H1 (cell line): Measurements from ENCODE around the gene RUSF1. TPM values are rescaled to one million over a fixed set of nuclear protein-coding genes. Genes with fewer than 3 reads are reported as not detected.

Experiments used
- CTCF ChIA-PET: fragments of 300-600 bp; sonication (Branson Sonifier 250); formaldehyde crosslinking; loops from one replicate; lab custom pipeline; 2021; ENCODE audit not compliant: partially characterized antibody; lab: Charles Lee
- POLR2A ChIA-PET: fragments of 300-600 bp; sonication (Branson Sonifier 250); formaldehyde crosslinking; loops from one replicate; lab custom pipeline; 2021; ENCODE audit warnings: inconsistent platforms; ENCODE audit not compliant: partially characterized antibody; lab: Charles Lee
- DNase-seq, 2 experiments: peaks; one replicate each; pipeline versions ENCODE4 v3.0.0 to v3.0.0-alpha.2; 2010 to 2022; ENCODE audit warnings: low spot score in 2 of 2, low read depth in 1 of 2, mixed read lengths in 1 of 2
- FAIRE-seq: peaks from 2 replicates; lab custom pipeline; 2011; peaks lifted over from hg19 to GRCh38; lab: Jason Lieb, UNC
- H2AFZ ChIP-seq: 2 replicates; pipeline ENCODE4 v1.8.1; 2012; ENCODE audit warnings: low read length, inconsistent platforms
- H2AK5ac ChIP-seq: 2 replicates; pipeline ENCODE4 v1.6.1; 2013; ENCODE audit warnings: low read depth, low read length
- H2BK120ac ChIP-seq: replicated peaks from 2 replicates; pipeline ENCODE3; 2013; ENCODE audit warnings: low read depth, low read length, inconsistent platforms
- H2BK12ac ChIP-seq: 2 replicates; pipeline ENCODE4 v1.6.1; 2013; ENCODE audit warnings: low read depth, low read length
- H2BK15ac ChIP-seq: 2 replicates; pipeline ENCODE4 v1.6.1; 2013; ENCODE audit warnings: low read length
- H2BK20ac ChIP-seq: 2 replicates; pipeline ENCODE4 v1.6.1; 2013; ENCODE audit warnings: low read length
- H2BK5ac ChIP-seq: 2 replicates; pipeline ENCODE4 v1.6.1; 2013; ENCODE audit warnings: low read depth, low read length
- H3K14ac ChIP-seq: 2 replicates; pipeline ENCODE4 v1.6.1; 2013; ENCODE audit warnings: inconsistent platforms; ENCODE audit not compliant: insufficient read length
- H3K18ac ChIP-seq: 2 replicates; pipeline ENCODE4 v1.6.1; 2013; ENCODE audit warnings: low read length; ENCODE audit errors: extremely low read depth
- H3K23ac ChIP-seq: 2 replicates; pipeline ENCODE4 v1.6.1; 2013; ENCODE audit warnings: inconsistent platforms; ENCODE audit not compliant: insufficient read length
- H3K23me2 ChIP-seq: 2 replicates; pipeline ENCODE4 v1.6.1; 2013; ENCODE audit warnings: low read depth, low read length
- H3K27ac ChIP-seq: 2 replicates; pipeline ENCODE4 v1.6.1; 2011; ENCODE audit warnings: low read depth, low read length, inconsistent platforms
- H3K27me3 ChIP-seq, 4 experiments: replicated peaks in 1 of 4; 1 replicate in 1 of 4; 2 replicates in 3 of 4; pipeline versions ENCODE4 v1.6.1 to v1.8.1; 2011 to 2013; ENCODE audit warnings: low read length in 3 of 4, mild to moderate bottlenecking in 3 of 4, inconsistent platforms in 2 of 4, mixed read lengths in 2 of 4, moderate library complexity in 1 of 4; ENCODE audit not compliant: control insufficient read depth in 3 of 4, insufficient read depth in 3 of 4; ENCODE audit errors: extremely low read depth in 1 of 4
- H3K36me3 ChIP-seq, 4 experiments: 2 replicates each; pipeline versions ENCODE4 v1.6.1 to v1.8.1; 2011 to 2013; ENCODE audit warnings: mild to moderate bottlenecking in 4 of 4, low read length in 3 of 4, moderate library complexity in 2 of 4, control low read depth in 1 of 4, inconsistent platforms in 1 of 4; ENCODE audit not compliant: insufficient read depth in 4 of 4, control insufficient read depth in 2 of 4
- H3K4ac ChIP-seq: replicated peaks from 2 replicates; pipeline ENCODE3; 2013; ENCODE audit warnings: low read length, low read depth, mixed read lengths, inconsistent platforms; ENCODE audit not compliant: insufficient read length
- H3K4me1 ChIP-seq, 4 experiments: replicated peaks in 1 of 4; 1 replicate in 1 of 4; 2 replicates in 3 of 4; pipeline versions ENCODE4 v1.6.1 to v1.8.1; 2011 to 2013; ENCODE audit warnings: low read length in 3 of 4, inconsistent platforms in 2 of 4, mixed read lengths in 1 of 4; ENCODE audit not compliant: insufficient read depth in 4 of 4, control insufficient read depth in 3 of 4
- H3K4me2 ChIP-seq, 2 experiments: 2 replicates each; pipeline versions ENCODE4 v1.6.1 to v1.8.1; 2011 to 2013; ENCODE audit warnings: low read depth in 2 of 2, low read length in 2 of 2, control low read depth in 1 of 2, inconsistent platforms in 1 of 2, mild to moderate bottlenecking in 1 of 2; ENCODE audit not compliant: insufficient read depth in 1 of 2
- H3K4me3 ChIP-seq, 4 experiments: fragments of 200-600, 300-600 bp in 1 of 4; sonication (generic), shearing (Covaris generic), sonication (Bioruptor Twin) in 1 of 4; 2 replicates each; pipeline versions ENCODE4 v1.5.1 to v1.8.1; 2011 to 2016; ENCODE audit warnings: low read length in 4 of 4, low read depth in 3 of 4, control low read depth in 2 of 4, inconsistent platforms in 2 of 4, mild to moderate bottlenecking in 2 of 4, mixed read lengths in 1 of 4, moderate library complexity in 1 of 4; ENCODE audit not compliant: insufficient read depth in 2 of 4; ENCODE audit errors: extremely low read depth in 1 of 4
- H3K56ac ChIP-seq: replicated peaks from 2 replicates; pipeline ENCODE3; 2013; ENCODE audit warnings: low read depth, mild to moderate bottlenecking, mixed read lengths, low read length, inconsistent platforms; ENCODE audit not compliant: insufficient read length
- H3K79me1 ChIP-seq: 2 replicates; pipeline ENCODE4 v1.6.1; 2013; ENCODE audit warnings: low read depth, low read length, control low read depth
- H3K79me2 ChIP-seq, 2 experiments: 2 replicates each; pipeline versions ENCODE4 v1.6.1 to v1.8.1; 2012 to 2013; ENCODE audit warnings: low read length in 2 of 2, mild to moderate bottlenecking in 2 of 2, inconsistent platforms in 1 of 2; ENCODE audit not compliant: insufficient read depth in 2 of 2, control insufficient read depth in 1 of 2
- H3K9ac ChIP-seq, 4 experiments: replicated peaks in 1 of 4; 1 replicate in 1 of 4; 2 replicates in 3 of 4; pipeline versions ENCODE4 v1.6.1 to v1.8.1; 2011 to 2013; ENCODE audit warnings: low read depth in 3 of 4, low read length in 3 of 4, control low read depth in 2 of 4, mild to moderate bottlenecking in 2 of 4, moderate library complexity in 2 of 4, inconsistent platforms in 1 of 4; ENCODE audit errors: extremely low read depth in 1 of 4
- H3K9me3 ChIP-seq, 2 experiments: 2 replicates each; pipeline versions ENCODE4 v1.6.1 to v1.8.1; 2012 to 2013; ENCODE audit warnings: mild to moderate bottlenecking in 2 of 2, moderate library complexity in 2 of 2, control low read depth in 1 of 2, inconsistent platforms in 1 of 2, low read depth in 1 of 2, low read length in 1 of 2, mixed read lengths in 1 of 2; ENCODE audit not compliant: insufficient read depth in 2 of 2
- H4K20me1 ChIP-seq, 2 experiments: replicated peaks in 1 of 2; 2 replicates each; pipeline versions ENCODE3 to v1.8.1; 2011 to 2013; ENCODE audit warnings: inconsistent platforms in 2 of 2, low read length in 2 of 2, mild to moderate bottlenecking in 1 of 2; ENCODE audit not compliant: insufficient read depth in 2 of 2, control insufficient read depth in 1 of 2
- H4K5ac ChIP-seq: 2 replicates; pipeline ENCODE4 v1.6.1; 2013; ENCODE audit warnings: low read length, low read depth, mixed read lengths, inconsistent platforms; ENCODE audit not compliant: insufficient read length
- H4K8ac ChIP-seq: 2 replicates; pipeline ENCODE4 v1.8.0; 2013; ENCODE audit warnings: mild to moderate bottlenecking, moderate library complexity, low read length, inconsistent platforms; ENCODE audit not compliant: insufficient read depth; ENCODE audit errors: extremely low read depth
- H4K91ac ChIP-seq: replicated peaks from 2 replicates; pipeline ENCODE3; 2013; ENCODE audit warnings: low read length, mixed read lengths, inconsistent platforms; ENCODE audit not compliant: insufficient read length
- CREB1 ChIP-seq: IDR thresholded peaks from 2 replicates; pipeline ENCODE4 v1.6.1; 2012; ENCODE audit warnings: inconsistent platforms
- EP300 ChIP-seq, 2 experiments: IDR thresholded peaks; 1 replicate in 1 of 2; 2 replicates in 1 of 2; pipeline ENCODE4 v1.6.1; 2011 to 2012; ENCODE audit warnings: low read depth in 2 of 2, low read length in 2 of 2, mild to moderate bottlenecking in 2 of 2, borderline replicate concordance in 1 of 2, inconsistent platforms in 1 of 2, moderate library complexity in 1 of 2
- HDAC6 ChIP-seq: IDR thresholded peaks from one replicate; pipeline ENCODE4 v1.7.1; 2012; ENCODE audit warnings: low read depth, mild to moderate bottlenecking, inconsistent platforms, low read length, moderate library complexity
- NRF1 ChIP-seq: IDR thresholded peaks from 2 replicates; pipeline ENCODE4 v1.6.1; 2011; ENCODE audit warnings: mild to moderate bottlenecking, low read depth, low read length, improper control_type of control experiment
- POLR2A ChIP-seq, 2 experiments: IDR thresholded peaks; 1 replicate in 1 of 2; 2 replicates in 1 of 2; pipeline ENCODE4 v1.6.1; 2011; ENCODE audit warnings: low read depth in 2 of 2, low read length in 2 of 2, mild to moderate bottlenecking in 2 of 2; ENCODE audit errors: control extremely low read depth in 1 of 2
- RAD21 ChIP-seq, 2 experiments: IDR thresholded peaks in 1 of 2; conservative IDR thresholded peaks in 1 of 2; 2 replicates each; pipeline ENCODE4 v1.6.1; 2011; ENCODE audit warnings: low read depth in 2 of 2, low read length in 2 of 2, improper control_type of control experiment in 1 of 2, inconsistent platforms in 1 of 2, mild to moderate bottlenecking in 1 of 2, moderate library complexity in 1 of 2
- SIN3A ChIP-seq, 2 experiments: IDR thresholded peaks in 1 of 2; conservative IDR thresholded peaks in 1 of 2; 2 replicates each; pipeline ENCODE4 v1.6.1; 2011 to 2012; ENCODE audit warnings: low read length in 2 of 2, improper control_type of control experiment in 1 of 2, low read depth in 1 of 2, mild to moderate bottlenecking in 1 of 2
- SP2 ChIP-seq: IDR thresholded peaks from 2 replicates; pipeline ENCODE4 v1.6.1; 2012; ENCODE audit warnings: mild to moderate bottlenecking, low read length, inconsistent platforms
- SUZ12 ChIP-seq: fragments of 200-600 bp; sonication (generic); IDR thresholded peaks from 2 replicates; pipeline ENCODE4 v1.6.1; 2012; ENCODE audit warnings: mild to moderate bottlenecking, inconsistent platforms, low read length, moderate library complexity, mixed read lengths
- TAF1 ChIP-seq: IDR thresholded peaks from 2 replicates; pipeline ENCODE4 v1.6.1; 2011; ENCODE audit warnings: mild to moderate bottlenecking, low read depth, low read length
- WGBS, 2 experiments: shearing (Covaris generic) in 1 of 2; methylation state at CpG; one replicate each; pipeline versions ENCODE4 v1.1.6 to v1.1.7; 2013 to 2015; ENCODE audit warnings: low lambda C conversion rate in 2 of 2, mixed read lengths in 2 of 2, inconsistent platforms in 1 of 2, low coverage in 1 of 2, missing lambda C conversion rate in 1 of 2; ENCODE audit not compliant: insufficient replicate concordance in 2 of 2, insufficient coverage in 1 of 2, insufficient read length in 1 of 2; ENCODE audit errors: extremely low coverage in 1 of 2, missing lambda C conversion rate in 1 of 2; 5-methylcytosine and 5-hydroxymethylcytosine counted together
- polyA plus RNA-seq, 7 experiments: library from polyadenylated mRNA; depleted of rRNA in 3 of 7; stranded (reverse) in 5 of 7; unstranded in 2 of 7; fragments of >200 nt in 5 of 7; fragments of 200-250 nt in 2 of 7; gene quantifications; 1 replicate in 5 of 7; 2 replicates in 1 of 7; 4 replicates in 1 of 7; pipeline versions ENCODE4 v1.2.1 to v1.2.3, GENCODE V29; 2011 to 2013; ENCODE audit warnings: missing spikeins in 2 of 7, mixed read lengths in 2 of 7
- total RNA-seq: library from RNA; stranded (reverse); fragmentation: NEBNext Ultra II Directional; extraction: Animal tissue kit (Norgen Biotek cat#: 25700); gene quantifications from 2 replicates; pipeline ENCODE4 v1.2.1, GENCODE V29; 2021

RUSF1 gene
- total and polyA plus RNA-seq, 2 of the 8 experiments (the other 6 are each of a cell fraction or from before 2014, with no cell fraction given): 22.5 to 33.7 TPM

DNA sequence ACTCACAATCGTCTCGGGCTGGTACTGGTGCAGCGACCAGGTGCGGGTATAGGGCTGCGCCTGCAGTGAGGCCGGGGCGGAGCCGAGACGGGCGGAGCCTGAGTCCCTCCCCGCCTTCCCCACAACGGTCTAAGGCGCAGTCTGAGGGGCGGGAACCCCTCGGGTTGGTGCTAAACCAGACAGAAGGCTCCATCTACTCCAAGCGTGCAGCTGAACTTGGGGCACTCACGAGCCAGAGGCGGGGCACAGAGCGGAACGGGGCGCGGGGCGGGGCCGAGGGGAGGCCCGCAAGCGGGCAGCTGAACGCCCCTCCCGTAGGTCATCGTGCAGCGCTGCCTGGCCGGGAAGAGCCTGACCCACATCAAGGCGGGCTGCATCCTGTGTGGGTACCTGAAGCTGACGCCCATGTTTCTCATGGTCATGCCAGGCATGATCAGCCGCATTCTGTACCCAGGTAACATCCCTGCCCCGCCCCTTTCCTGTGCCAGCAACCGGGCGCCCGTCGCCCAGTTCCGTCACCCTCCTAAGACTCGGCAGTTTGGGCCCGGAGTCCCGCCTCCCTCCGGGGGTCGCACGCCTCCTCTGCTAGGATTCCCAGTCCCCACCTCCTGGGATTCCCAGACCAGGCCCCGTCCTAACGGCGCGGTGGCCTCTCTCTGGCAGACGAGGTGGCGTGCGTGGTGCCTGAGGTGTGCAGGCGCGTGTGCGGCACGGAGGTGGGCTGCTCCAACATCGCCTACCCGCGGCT is 20.3 kb downstream of the RUSF1 start:
- no peak overlapping the region for H2BK20ac ChIP-seq
- CTCF ChIA-PET: interaction anchor here (1.4 to 3.5 kb wide), 6 partner anchors 9 to 222 kb away, joined by 4 to 12 read pairs (median 10); no protein-coding TSS in a partner anchor
- H3K27ac ChIP-seq: no peak overlapping the region
- peaks cover 0 to 18% of the 10 kb centered on the region in 2 experiments for H4K20me1 ChIP-seq
- peak overlapping the region; percentile 86 to 95 for H3K4me2 ChIP-seq
- no peaks in the 10 kb centered on the region for H3K79me2 ChIP-seq
- H3K27me3 ChIP-seq: peaks cover 14 to 54% (median 42%) of the 10 kb centered on the region in 4 experiments
- H3K14ac ChIP-seq: no peak overlapping the region
- peak overlapping the region; percentile 76; the same call in 1 of the 2 replicates for H2AFZ ChIP-seq
- H3K23ac ChIP-seq: no peak overlapping the region
- H2AK5ac ChIP-seq: no peak overlapping the region
- POLR2A ChIA-PET: interaction anchor here (0.6 to 7.9 kb wide), 14 partner anchors 8 to 521 kb away, joined by 3 to 69 read pairs (median 6); partner anchors contain the start of genes ARMC5 and RUSF1
- no peak overlapping the region for H2BK120ac ChIP-seq
- peaks cover 0 to 8% (median 5%) of the 10 kb centered on the region in 4 experiments; a peak in 5 of 7 replicates for H3K4me1 ChIP-seq
- peak overlapping the region; percentile 44 to 64 (median 54) for H3K4me3 ChIP-seq
- no peaks in the 10 kb centered on the region for H3K9me3 ChIP-seq
- no peak overlapping the region; the same call in 1 of the 2 replicates for H3K18ac ChIP-seq
- DNase-seq: peak in 1 of 2 experiments; percentile 87
- H4K5ac ChIP-seq: no peak overlapping the region
- peak overlapping the region; percentile 91 for H4K91ac ChIP-seq
- H2BK15ac ChIP-seq: no peak overlapping the region
- peaks cover 0 to 3% (median 0%) of the 10 kb centered on the region in 4 experiments; a peak in 2 of 8 replicates for H3K36me3 ChIP-seq
- no peak overlapping the region for H3K4ac ChIP-seq
- H3K23me2 ChIP-seq: peaks cover 15% of the 10 kb centered on the region
- no peak for FAIRE-seq
- H3K9ac ChIP-seq: peak overlapping the region in 2 of 4 experiments; percentile 16 to 36; a peak in 1 of 7 replicates
- no peak overlapping the region for H3K56ac ChIP-seq
- H2BK12ac ChIP-seq: 0 out of 2 replicates have a peak overlapping the region, but pooled peaks have one; percentile 60
- 7% methylated on average over 39 of the region's 60 CpGs; no CpG with 5 or more reads in 1 of the 2 experiments for WGBS, 2 experiments
- H2BK5ac ChIP-seq: 0 out of 2 replicates have a peak overlapping the region, but pooled peaks have one; percentile 66
- H3K79me1 ChIP-seq: no peaks in the 10 kb centered on the region
- peak overlapping the region; percentile 80 for H4K8ac ChIP-seq
- 0 out of 2 replicates have a peak, but pooled peaks have one; percentile 14 for TF ChIP-seq TAF1
- TF ChIP-seq RAD21 (IDR thresholded peaks at IDR 0.05 in 1 of 2, conservative IDR thresholded peaks at IDR 0.05 in 1 of 2; ENCODE audit: low read depth in 2 of 2, low read length in 2 of 2): no peak
- no peak for TF ChIP-seq SIN3A (conservative IDR thresholded peaks at IDR 0.05 in 1 of 2, IDR thresholded peaks at IDR 0.05 in 1 of 2; ENCODE audit: low read depth in 1 of 2, low read length in 2 of 2)
- TF ChIP-seq CREB1: peak; percentile 10; the same call in 1 of the 2 replicates
- TF ChIP-seq POLR2A (IDR thresholded peaks at IDR 0.05; ENCODE audit: control extremely low read depth in 1 of 2, low read depth in 2 of 2, low read length in 2 of 2): peak in 1 of 2 experiments; percentile 5; a peak in 1 of 3 replicates
- TF ChIP-seq SUZ12: 0 out of 2 replicates have a peak, but pooled peaks have one; percentile 39
- TF ChIP-seq HDAC6: no peak
- no peak for TF ChIP-seq SP2
- TF ChIP-seq EP300 (IDR thresholded peaks at IDR 0.05; ENCODE audit: borderline replicate concordance in 1 of 2, low read depth in 2 of 2, low read length in 2 of 2): no peak
- TF ChIP-seq NRF1: no peak
